GM12878 (cell line): ENCODE results near the gene DSTYK. TPM values are rescaled to one million over a fixed set of nuclear protein-coding genes. Genes with fewer than 3 reads are reported as not detected.

Experiments
- ATAC-seq: fragments of 200-7000 bp; cut with Tn5 transposase; 3 replicates; pipeline ENCODE4 v1.9.1; 2020; ENCODE audit warnings: mild to moderate bottlenecking, moderate library complexity
- BruUV-seq: library from RNA; stranded (reverse); fragments of 400-500 nt; replicated peaks from 2 replicates; lab custom pipeline; 2021; lab: Mats Ljungman, UMichigan
- CTCF ChIA-PET: fragments of 300-600 bp; sonication (Branson Sonifier 250); formaldehyde crosslinking; extraction: SDS; loops from one replicate; lab custom pipeline; 2021; ENCODE audit warnings: inconsistent platforms; lab: Yijun Ruan, JAX
- POLR2A ChIA-PET: fragments of 350-600 bp; formaldehyde crosslinking; extraction: SDS; loops from one replicate; lab custom pipeline; 2021; ENCODE audit warnings: inconsistent platforms; lab: Charles Lee
- RAD21 ChIA-PET: fragments of 300-600 bp; sonication (Branson Sonifier 250); formaldehyde crosslinking; loops from one replicate; lab custom pipeline; 2023; ENCODE audit warnings: antibody characterized with exemption; ENCODE audit not compliant: unreplicated experiment; lab: Charles Lee
- SMC1A ChIA-PET: fragments of 300-600 bp; sonication (Branson Sonifier 250); formaldehyde crosslinking; loops from one replicate; lab custom pipeline; 2023; ENCODE audit not compliant: unreplicated experiment, uncharacterized antibody; lab: Charles Lee
- DNase-seq: peaks from one replicate; pipeline ENCODE4 v3.0.0-alpha.2; 2011; ENCODE audit warnings: low read depth, low spot score
- FAIRE-seq: peaks from 3 replicates; lab custom pipeline; 2011; peaks lifted over from hg19 to GRCh38; lab: Jason Lieb, UNC
- H2AFZ ChIP-seq: 2 replicates; pipeline ENCODE4 v1.6.0; 2011; ENCODE audit warnings: low read depth, low read length, control low read depth; ENCODE audit not compliant: control insufficient read depth
- H3K27ac ChIP-seq: 2 replicates; pipeline ENCODE4 v1.5.1; 2011; ENCODE audit warnings: control low read depth; ENCODE audit not compliant: control insufficient read depth, insufficient read depth
- H3K27me3 ChIP-seq, 2 experiments: replicated peaks in 1 of 2; 2 replicates each; pipeline versions ENCODE4 v1.6.0 to v1.6.1; 2011; ENCODE audit warnings: low read length in 1 of 2; ENCODE audit not compliant: control insufficient read depth in 2 of 2, insufficient read depth in 2 of 2
- H3K36me3 ChIP-seq, 2 experiments: 2 replicates each; pipeline ENCODE4 v1.5.1; 2011; ENCODE audit warnings: low read length in 1 of 2; ENCODE audit not compliant: control insufficient read depth in 2 of 2, insufficient read depth in 2 of 2
- H3K4me1 ChIP-seq: 2 replicates; pipeline ENCODE4 v1.6.1; 2011; ENCODE audit warnings: mild to moderate bottlenecking, low read length, moderate library complexity, mixed read lengths; ENCODE audit not compliant: control insufficient read depth, insufficient read depth
- H3K4me2 ChIP-seq: 2 replicates; pipeline ENCODE4 v1.6.0; 2011; ENCODE audit warnings: control low read depth; ENCODE audit not compliant: control insufficient read depth, insufficient read depth
- H3K4me3 ChIP-seq: fragments of 200-600 bp; sonication (generic); 2 replicates; pipeline ENCODE4 v1.5.1; 2016
- H3K79me2 ChIP-seq: 2 replicates; pipeline ENCODE4 v1.6.0; 2011; ENCODE audit warnings: low read length; ENCODE audit not compliant: control insufficient read depth, insufficient read depth
- H3K9ac ChIP-seq: 2 replicates; pipeline ENCODE4 v1.8.0; 2011; ENCODE audit warnings: low read length, control low read depth, mixed read lengths; ENCODE audit not compliant: control insufficient read depth, insufficient read depth
- H3K9me3 ChIP-seq: replicated peaks from 3 replicates; pipeline ENCODE4 v1.5.1; 2011; ENCODE audit warnings: mild to moderate bottlenecking, low read length; ENCODE audit not compliant: control insufficient read depth, insufficient read depth
- H4K20me1 ChIP-seq: 2 replicates; pipeline ENCODE4 v1.6.0; 2011; ENCODE audit not compliant: control insufficient read depth, insufficient read depth
- CBFB ChIP-seq: IDR thresholded peaks from 2 replicates; pipeline ENCODE4 v1.6.1; 2016; ENCODE audit warnings: antibody characterized with exemption, low read depth
- CBX3 ChIP-seq: fragments of 200-600 bp; sonication (generic); IDR thresholded peaks from 2 replicates; pipeline ENCODE4 v1.6.1; 2016; ENCODE audit warnings: low read depth, borderline replicate concordance
- E4F1 ChIP-seq: fragments of 450-650 bp; IDR thresholded peaks from 2 replicates; pipeline ENCODE4 v1.6.1; 2018; ENCODE audit warnings: borderline replicate concordance, mild to moderate bottlenecking; ENCODE audit not compliant: partially characterized antibody
- IRF4 ChIP-seq: IDR thresholded peaks from 2 replicates; pipeline ENCODE4 v1.6.1; 2011; ENCODE audit warnings: low read depth, low read length
- MEF2B ChIP-seq: fragments of 450-650 bp; IDR thresholded peaks from 2 replicates; pipeline ENCODE4 v1.6.1; 2018; ENCODE audit warnings: mild to moderate bottlenecking, moderate library complexity; ENCODE audit not compliant: partially characterized antibody, poor library complexity, severe bottlenecking
- PAX5 ChIP-seq: IDR thresholded peaks from 2 replicates; pipeline ENCODE4 v1.6.1; 2011; ENCODE audit warnings: low read depth, low read length, borderline replicate concordance
- SIN3A ChIP-seq: IDR thresholded peaks from 2 replicates; pipeline ENCODE4 v1.6.1; 2012; ENCODE audit warnings: low read depth, low read length, improper control_type of control experiment
- TARDBP ChIP-seq: IDR thresholded peaks from 2 replicates; pipeline ENCODE4 v1.6.1; 2016; ENCODE audit warnings: borderline replicate concordance
- ZNF592 ChIP-seq: fragments of 450-650 bp; IDR thresholded peaks from 2 replicates; pipeline ENCODE4 v1.6.1; 2017; ENCODE audit warnings: mild to moderate bottlenecking, moderate library complexity
- WGBS: methylation state at CpG from one replicate; pipeline ENCODE4 v1.1.6; 2016; ENCODE audit warnings: low lambda C conversion rate; ENCODE audit not compliant: insufficient replicate concordance, insufficient coverage; ENCODE audit errors: missing lambda C conversion rate; 5-methylcytosine and 5-hydroxymethylcytosine counted together
- in situ Hi-C: fragments of 300-500 bp; cut with MboI; formaldehyde crosslinking; loops from 9 replicates; pipeline ENCODE4 v1.14.3; 2018; ENCODE audit warnings: mixed read lengths
- intact Hi-C: fragments of 100-400 bp; cut with micrococcal nuclease; formaldehyde crosslinking; loops from one replicate; pipeline ENCODE4 v1.14.2; 2022; ENCODE audit not compliant: unreplicated experiment
- polyA plus RNA-seq, 11 experiments: library from polyadenylated mRNA; depleted of rRNA in 4 of 11; unstranded in 6 of 11; stranded (reverse) in 5 of 11; fragments of >200 nt; fragmentation: Nextera tagmentation in 4 of 11; fragmentation: Illumina TruSeq in 1 of 11; extraction: Ambion mirVana in 4 of 11; extraction: Trizol in 1 of 11; gene quantifications; 1 replicate in 1 of 11; 2 replicates in 10 of 11; pipeline versions ENCODE4 v1.2.1 to v1.2.3, GENCODE V29; 2011 to 2016; ENCODE audit warnings: inconsistent platforms in 2 of 11, missing spikeins in 2 of 11, low read depth in 1 of 11
- total RNA-seq, 4 experiments: library from RNA; depleted of rRNA in 3 of 4; stranded (reverse); fragments of >200 nt in 3 of 4; fragmentation: Illumina TruSeq in 1 of 4; extraction: Trizol in 1 of 4; gene quantifications; 2 replicates each; pipeline versions ENCODE4 v1.2.1 to v1.2.3, GENCODE V29; 2013 to 2021

Gene DSTYK
- total and polyA plus RNA-seq, 10 of the 15 experiments (the other 5 are each of a cell fraction or from before 2014, with no cell fraction given), result 2.7 to 5.5 (median 3.6) TPM

- ATAC-seq, result no peak
- Histone ChIP-seq H3K9me3 (no peaks in the 10 kb centered on the region), H3K27me3 (no peaks in the 10 kb centered on the region), H2AFZ (no peak overlapping the region), H3K36me3 (no peaks in the 10 kb centered on the region), H3K4me1 (no peaks in the 10 kb centered on the region), H3K79me2 (no peaks in the 10 kb centered on the region), H3K27ac (no peak overlapping the region), H3K4me2 (no peak overlapping the region), H4K20me1 (no peaks in the 10 kb centered on the region), H3K4me3 (no peak overlapping the region), H3K9ac (no peak overlapping the region)
- SMC1A ChIA-PET, result no interaction called here
- 75% methylated on average over 8 of the region's 8 CpGs for WGBS
- in situ Hi-C loops, result no loop called here
- TF ChIP-seq IRF4 (no peak), SIN3A (no peak), ZNF592 (no peak), PAX5 (no peak), E4F1 (no peak), CBFB (no peak), CBX3 (no peak), TARDBP (no peak), MEF2B (no peak)
- no peak for FAIRE-seq
- POLR2A ChIA-PET, result no interaction called here
- no peak for DNase-seq
- intact Hi-C loops, result no loop called here
- RAD21 ChIA-PET, result interaction anchor here (0.9 kb wide), 1 partner anchor 122 kb away, joined by 3 read pairs; no protein-coding TSS in a partner anchor
- BruUV-seq, result no TSS peak
- CTCF ChIA-PET, result no interaction called here
Observed at GRCh38 chr1:205192287-205192686, 19.2 kb downstream of the DSTYK start.
